Measurements from ENCODE around the gene BPIFA3. TPM values are rescaled to one million over a fixed set of nuclear protein-coding genes. Genes with fewer than 3 reads are reported as not detected.
A peak's percentile ranks its signal among the peaks of the same experiment; 100 is the strongest.
"Not testable (repeated sequence)": the region's sequence is repeated elsewhere in the genome, so short reads cannot be mapped to it uniquely, and the experiment has no call there.

The BPIFA3 gene
- total and polyA plus RNA-seq, 3 experiments from 2014 or later: not detected

DNA sequence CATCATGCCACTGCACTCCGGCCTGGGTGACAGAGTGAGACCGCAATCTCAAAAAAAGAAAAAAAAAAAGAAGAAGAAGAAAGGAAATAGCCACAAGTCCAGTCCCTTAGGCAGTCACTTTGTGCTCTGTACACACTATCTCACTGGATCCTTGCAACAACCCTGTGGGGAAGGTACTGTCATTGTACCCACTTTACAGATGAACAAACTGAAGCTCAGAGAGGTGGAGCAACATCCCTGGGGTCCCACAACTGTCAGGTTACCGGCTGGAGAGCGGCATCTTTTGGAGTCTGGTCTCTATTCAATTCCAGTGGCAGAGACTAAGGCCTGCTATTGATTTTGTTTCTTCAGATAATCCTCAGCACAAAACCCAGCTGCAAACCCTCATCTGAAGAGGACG lies 37.0 kb upstream of the BPIFA3 start:
- Histone ChIP-seq H3K36me3 (ENCODE audit: insufficient read depth, low read length) (no peaks in the 10 kb centered on the region), H3K4me1 (ENCODE audit: insufficient read depth, low read length) (no peaks in the 10 kb centered on the region), H3K9me3 (ENCODE audit: low read length) (no peaks in the 10 kb centered on the region), H3K27ac (ENCODE audit: low read depth, low read length) (no peak overlapping the region), H3K27me3 (ENCODE audit: insufficient read depth, low read length, poor library complexity, severe bottlenecking) (no peaks in the 10 kb centered on the region), H3K4me3 (ENCODE audit: low read length) (no peak overlapping the region)
- peaks cover 0 to 5% (median 0%) of the 10 kb centered on the region in 5 donors for H3K9me3 Mint-ChIP-seq
- peaks cover 11 to 12% of the 10 kb centered on the region in 2 donors for H3K27me3 Mint-ChIP-seq
- ChIA-PET CTCF (no interaction called here), POLR2A (no interaction called here)
- no peak overlapping the region for H3K4me3 Mint-ChIP-seq
- H3K27ac Mint-ChIP-seq: no peak overlapping the region
- no peaks in the 10 kb centered on the region for H3K4me1 Mint-ChIP-seq
- H3K36me3 Mint-ChIP-seq: no peaks in the 10 kb centered on the region
- no peak for DNase-seq

DNA sequence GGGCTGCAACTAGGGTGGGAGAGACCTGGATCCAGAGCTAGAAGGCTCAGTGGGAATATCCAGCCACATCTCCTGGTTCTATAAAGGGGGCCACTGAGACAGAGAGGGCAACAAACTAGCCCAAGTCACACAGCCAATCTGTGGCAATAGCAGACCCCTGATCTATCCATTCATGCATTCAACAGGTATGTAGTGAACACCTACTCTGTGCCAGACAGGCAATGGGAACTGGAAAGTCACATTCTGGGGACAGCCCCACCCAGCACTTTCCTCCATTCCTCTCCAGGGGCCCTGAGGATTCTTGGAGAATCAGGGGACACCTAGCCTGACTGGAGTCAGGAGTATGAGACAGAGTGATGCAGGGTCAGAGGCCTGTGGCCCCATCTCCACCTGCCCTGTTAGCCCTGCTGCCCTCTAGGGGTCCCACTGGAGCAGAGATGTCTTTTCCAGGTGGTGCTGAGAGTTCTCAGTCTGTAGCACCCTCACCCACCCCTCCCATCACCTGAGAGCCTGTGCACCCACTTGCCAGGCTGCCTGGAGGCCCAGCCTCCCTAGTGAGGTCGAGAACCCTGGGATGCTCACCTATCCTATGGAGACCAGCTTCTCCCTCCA lies 35.6 kb upstream of the BPIFA3 start:
- no peak overlapping the region for H3K27ac ChIP-seq (ENCODE audit: low read depth, low read length)
- no peak overlapping the region for H3K4me3 Mint-ChIP-seq
- H3K36me3 Mint-ChIP-seq: no peaks in the 10 kb centered on the region
- no peak for DNase-seq
- ChIA-PET CTCF (no interaction called here), POLR2A (no interaction called here)
- H3K9me3 ChIP-seq (ENCODE audit: low read length): no peaks in the 10 kb centered on the region
- H3K9me3 Mint-ChIP-seq: peaks cover 0 to 5% (median 0%) of the 10 kb centered on the region in 5 donors
- H3K4me1 ChIP-seq (ENCODE audit: insufficient read depth, low read length): no peaks in the 10 kb centered on the region
- no peaks in the 10 kb centered on the region for H3K27me3 ChIP-seq (ENCODE audit: insufficient read depth, low read length, poor library complexity, severe bottlenecking)
- H3K36me3 ChIP-seq (ENCODE audit: insufficient read depth, low read length): no peaks in the 10 kb centered on the region
- H3K4me3 ChIP-seq (ENCODE audit: low read length): no peak overlapping the region
- H3K27ac Mint-ChIP-seq: no peak overlapping the region
- H3K4me1 Mint-ChIP-seq: no peaks in the 10 kb centered on the region
- H3K27me3 Mint-ChIP-seq: peaks cover 10 to 12% of the 10 kb centered on the region in 2 donors

DNA sequence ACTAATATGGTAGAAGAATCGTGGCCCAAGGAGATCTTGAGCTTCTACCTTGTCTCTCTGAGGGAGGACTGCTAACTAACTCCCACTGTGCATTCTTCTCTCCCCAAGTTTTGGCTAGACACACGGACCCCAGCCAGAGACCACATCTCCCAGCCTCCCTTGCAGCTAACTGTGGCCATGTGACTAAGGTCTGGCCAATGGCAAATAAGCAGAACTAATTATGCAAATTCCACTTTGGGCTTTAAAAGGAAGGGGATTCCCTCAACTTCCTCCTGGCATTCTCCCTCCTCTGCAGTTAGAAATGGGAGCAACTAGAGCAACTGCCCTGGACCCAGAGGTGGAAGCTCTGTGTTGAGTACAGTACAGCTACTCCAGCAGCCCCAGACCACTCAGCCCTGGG lies 33.8 kb upstream of the BPIFA3 start:
- Mint-ChIP-seq H3K4me3 (no peak overlapping the region), H3K27me3 (peaks cover 5 to 12% of the 10 kb centered on the region in 2 donors), H3K36me3 (no peaks in the 10 kb centered on the region), H3K27ac (peak overlapping the region in 1 of 8 donors; percentile 24), H3K4me1 (no peaks in the 10 kb centered on the region), H3K9me3 (peaks cover 0 to 5% (median 0%) of the 10 kb centered on the region in 5 donors)
- Histone ChIP-seq H3K27me3 (ENCODE audit: insufficient read depth, low read length, poor library complexity, severe bottlenecking) (no peaks in the 10 kb centered on the region), H3K36me3 (ENCODE audit: insufficient read depth, low read length) (no peaks in the 10 kb centered on the region), H3K4me3 (ENCODE audit: low read length) (no peak overlapping the region), H3K9me3 (ENCODE audit: low read length) (no peaks in the 10 kb centered on the region), H3K27ac (ENCODE audit: low read depth, low read length) (no peak overlapping the region), H3K4me1 (ENCODE audit: insufficient read depth, low read length) (no peaks in the 10 kb centered on the region)
- ChIA-PET POLR2A (no interaction called here), CTCF (no interaction called here)
- no peak for DNase-seq

DNA sequence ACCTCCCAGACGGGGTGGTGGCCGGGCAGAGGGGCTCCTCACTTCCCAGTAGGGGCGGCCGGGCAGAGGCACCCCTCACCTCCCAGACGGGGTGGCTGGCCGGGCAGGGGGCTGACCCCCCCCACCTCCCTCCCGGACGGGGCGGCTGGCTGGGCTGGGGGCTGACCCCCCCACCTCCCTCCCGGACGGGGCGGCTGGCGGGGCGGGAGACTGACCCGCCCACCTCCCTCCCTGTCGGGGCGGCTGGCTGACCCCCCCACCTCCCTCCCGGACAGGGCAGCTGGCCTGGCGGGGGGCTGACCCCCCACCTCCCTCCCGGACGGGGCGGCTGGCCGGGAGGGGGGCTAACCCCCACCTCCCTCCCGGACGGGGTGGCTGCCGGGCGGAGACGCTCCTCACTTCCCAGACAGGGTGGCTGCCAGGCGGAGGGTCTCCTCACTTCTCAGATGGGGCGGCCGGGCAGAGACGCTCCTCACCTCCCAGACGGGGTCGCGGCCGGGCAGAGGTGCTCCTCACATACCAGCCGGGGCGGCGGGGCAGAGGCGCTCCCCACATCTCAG lies 32.0 kb upstream of the BPIFA3 start:
- H3K27me3 Mint-ChIP-seq: peaks cover 5 to 13% of the 10 kb centered on the region in 2 donors
- H3K36me3 Mint-ChIP-seq; H3K36me3 ChIP-seq (ENCODE audit: insufficient read depth, low read length); H3K27ac Mint-ChIP-seq; H3K4me1 ChIP-seq (ENCODE audit: insufficient read depth, low read length); H3K4me3 ChIP-seq (ENCODE audit: low read length); H3K4me3 Mint-ChIP-seq; H3K9me3 Mint-ChIP-seq; H3K4me1 Mint-ChIP-seq; H3K27me3 ChIP-seq (ENCODE audit: insufficient read depth, low read length, poor library complexity, severe bottlenecking); DNase-seq; CTCF ChIA-PET; H3K27ac ChIP-seq (ENCODE audit: low read depth, low read length); POLR2A ChIA-PET; H3K9me3 ChIP-seq (ENCODE audit: low read length): not testable (repeated sequence)

DNA sequence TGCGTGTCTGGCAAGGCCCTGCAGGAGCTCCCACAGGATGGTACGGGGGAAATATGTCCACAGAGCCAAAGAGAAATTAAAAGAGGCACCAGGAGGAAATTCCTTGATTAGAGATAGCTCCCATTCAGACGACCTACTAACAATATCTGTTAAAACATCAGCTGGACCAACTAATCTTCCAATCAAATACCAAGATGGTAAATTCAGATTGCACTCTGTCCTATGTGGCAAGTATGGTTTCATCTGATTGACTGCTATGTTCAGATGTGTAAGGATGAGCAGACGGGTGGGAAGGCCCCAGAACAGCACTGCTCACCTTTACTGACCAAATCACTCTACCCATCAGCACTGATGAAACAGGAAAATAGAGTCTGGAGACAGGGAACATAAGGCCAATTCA lies 29.7 kb upstream of the BPIFA3 start:
- Histone ChIP-seq H3K36me3 (ENCODE audit: insufficient read depth, low read length) (no peaks in the 10 kb centered on the region), H3K4me1 (ENCODE audit: insufficient read depth, low read length) (no peaks in the 10 kb centered on the region), H3K4me3 (ENCODE audit: low read length) (no peak overlapping the region), H3K27me3 (ENCODE audit: insufficient read depth, low read length, poor library complexity, severe bottlenecking) (no peaks in the 10 kb centered on the region), H3K27ac (ENCODE audit: low read depth, low read length) (no peak overlapping the region), H3K9me3 (ENCODE audit: low read length) (no peaks in the 10 kb centered on the region)
- Mint-ChIP-seq H3K4me1 (no peaks in the 10 kb centered on the region), H3K27me3 (peaks cover 8 to 24% of the 10 kb centered on the region in 2 donors), H3K27ac (no peak overlapping the region), H3K36me3 (no peaks in the 10 kb centered on the region), H3K9me3 (peaks cover 0 to 3% (median 0%) of the 10 kb centered on the region in 5 donors), H3K4me3 (no peak overlapping the region)
- ChIA-PET CTCF (no interaction called here), POLR2A (no interaction called here)
- no peak for DNase-seq

DNA sequence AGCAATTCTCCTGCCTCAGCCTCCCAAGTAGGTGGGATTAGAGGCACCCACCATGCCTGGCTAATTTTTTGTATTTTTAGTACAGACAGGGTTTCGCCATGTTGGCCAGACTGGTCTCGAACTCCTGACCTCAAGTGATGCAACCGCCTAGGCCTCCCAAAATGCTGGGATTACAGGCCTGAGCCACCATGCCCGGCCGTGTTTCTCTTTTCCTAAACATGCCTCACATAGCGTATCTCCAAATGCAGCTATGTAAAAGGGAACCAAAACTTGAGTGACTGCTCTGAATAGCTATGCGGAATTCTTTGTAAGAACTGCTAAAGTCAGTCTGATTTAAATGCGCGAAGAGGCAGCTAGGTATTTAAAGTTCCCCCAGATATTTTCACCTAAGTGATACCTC lies 28.7 kb upstream of the BPIFA3 start:
- CTCF ChIA-PET: no interaction called here
- peaks cover 3 to 26% of the 10 kb centered on the region in 2 donors for H3K27me3 Mint-ChIP-seq

DNA sequence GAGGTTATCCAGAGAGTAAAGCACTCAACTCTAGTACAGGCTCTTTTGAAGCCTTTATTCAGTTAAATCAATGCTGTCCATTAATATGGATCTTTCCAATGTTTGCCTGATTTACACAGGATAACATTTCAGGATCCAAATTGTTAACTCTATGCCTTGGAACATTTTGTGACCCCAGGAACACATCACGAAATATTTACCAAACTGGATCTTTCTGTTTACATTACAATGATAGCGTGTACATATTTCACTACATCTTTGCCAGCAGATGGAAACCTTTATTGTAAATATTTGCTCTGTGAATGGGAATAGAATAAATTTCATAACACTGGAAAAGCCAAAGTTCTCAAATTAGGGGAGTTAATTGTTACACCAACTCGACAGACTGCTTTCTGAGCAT lies 25.7 kb upstream of the BPIFA3 start:
- H3K36me3 ChIP-seq (ENCODE audit: insufficient read depth, low read length): no peaks in the 10 kb centered on the region
- Mint-ChIP-seq H3K4me1 (no peaks in the 10 kb centered on the region), H3K9me3 (no peaks in the 10 kb centered on the region), H3K4me3 (no peak overlapping the region), H3K27me3 (peaks cover 6 to 28% of the 10 kb centered on the region in 2 donors), H3K27ac (no peak overlapping the region), H3K36me3 (no peaks in the 10 kb centered on the region)
- no peak overlapping the region for H3K27ac ChIP-seq (ENCODE audit: low read depth, low read length)
- no peak for DNase-seq
- no peak overlapping the region for H3K4me3 ChIP-seq (ENCODE audit: low read length)
- POLR2A ChIA-PET: no interaction called here
- CTCF ChIA-PET: no interaction called here
- H3K4me1 ChIP-seq (ENCODE audit: insufficient read depth, low read length): no peaks in the 10 kb centered on the region
- H3K9me3 ChIP-seq (ENCODE audit: low read length): no peaks in the 10 kb centered on the region
- no peaks in the 10 kb centered on the region for H3K27me3 ChIP-seq (ENCODE audit: insufficient read depth, low read length, poor library complexity, severe bottlenecking)

More for the DNA sequence above, 28.7 kb upstream of the BPIFA3 start:
- H3K27ac ChIP-seq (ENCODE audit: low read depth, low read length): no peak overlapping the region
- H3K4me3 ChIP-seq (ENCODE audit: low read length): no peak overlapping the region
- no peak for DNase-seq
- H3K36me3 ChIP-seq (ENCODE audit: insufficient read depth, low read length): no peaks in the 10 kb centered on the region
- no peaks in the 10 kb centered on the region for H3K4me1 ChIP-seq (ENCODE audit: insufficient read depth, low read length)
- no peaks in the 10 kb centered on the region for H3K9me3 ChIP-seq (ENCODE audit: low read length)
- Mint-ChIP-seq H3K4me3 (no peak overlapping the region), H3K9me3 (peaks cover 0 to 1% (median 0%) of the 10 kb centered on the region in 5 donors), H3K27ac (peak overlapping the region in 1 of 8 donors; percentile 92), H3K36me3 (no peaks in the 10 kb centered on the region), H3K4me1 (no peaks in the 10 kb centered on the region)
- no peaks in the 10 kb centered on the region for H3K27me3 ChIP-seq (ENCODE audit: insufficient read depth, low read length, poor library complexity, severe bottlenecking)
- POLR2A ChIA-PET: no interaction called here

DNA sequence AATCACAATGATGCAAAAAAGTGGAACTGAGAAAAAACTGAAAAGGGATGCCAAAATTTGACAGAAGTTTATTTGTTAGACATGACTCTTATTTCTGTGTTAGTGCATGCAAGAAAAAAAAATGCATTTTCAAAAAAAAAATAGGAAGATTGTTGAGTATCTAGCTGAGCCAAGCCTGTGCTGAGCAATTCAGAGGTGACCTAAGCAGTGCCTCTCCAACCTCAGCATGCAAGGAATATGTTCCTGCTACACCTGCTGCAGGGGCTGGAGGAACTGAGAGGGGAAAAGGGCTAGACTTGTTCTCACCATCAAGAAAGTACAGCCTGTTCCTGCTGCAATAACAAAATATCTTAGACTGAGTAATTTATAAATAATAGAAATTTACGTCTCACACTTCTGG lies 25.2 kb upstream of the BPIFA3 start:
- H3K4me3 Mint-ChIP-seq: no peak overlapping the region
- Histone ChIP-seq H3K36me3 (ENCODE audit: insufficient read depth, low read length) (no peaks in the 10 kb centered on the region), H3K27me3 (ENCODE audit: insufficient read depth, low read length, poor library complexity, severe bottlenecking) (no peaks in the 10 kb centered on the region), H3K4me1 (ENCODE audit: insufficient read depth, low read length) (no peaks in the 10 kb centered on the region), H3K9me3 (ENCODE audit: low read length) (no peaks in the 10 kb centered on the region), H3K27ac (ENCODE audit: low read depth, low read length) (no peak overlapping the region), H3K4me3 (ENCODE audit: low read length) (no peak overlapping the region)
- no peaks in the 10 kb centered on the region for H3K4me1 Mint-ChIP-seq
- no peaks in the 10 kb centered on the region for H3K36me3 Mint-ChIP-seq
- no peaks in the 10 kb centered on the region for H3K9me3 Mint-ChIP-seq
- H3K27me3 Mint-ChIP-seq: peaks cover 9 to 28% of the 10 kb centered on the region in 2 donors
- ChIA-PET POLR2A (no interaction called here), CTCF (no interaction called here)
- no peak for DNase-seq
- H3K27ac Mint-ChIP-seq: no peak overlapping the region
